Measurements from ENCODE around the gene STK38.
"Not testable (repeated sequence)": the region's sequence is repeated elsewhere in the genome, so short reads cannot be mapped to it uniquely, and the experiment has no call there.

Gene STK38

DNA sequence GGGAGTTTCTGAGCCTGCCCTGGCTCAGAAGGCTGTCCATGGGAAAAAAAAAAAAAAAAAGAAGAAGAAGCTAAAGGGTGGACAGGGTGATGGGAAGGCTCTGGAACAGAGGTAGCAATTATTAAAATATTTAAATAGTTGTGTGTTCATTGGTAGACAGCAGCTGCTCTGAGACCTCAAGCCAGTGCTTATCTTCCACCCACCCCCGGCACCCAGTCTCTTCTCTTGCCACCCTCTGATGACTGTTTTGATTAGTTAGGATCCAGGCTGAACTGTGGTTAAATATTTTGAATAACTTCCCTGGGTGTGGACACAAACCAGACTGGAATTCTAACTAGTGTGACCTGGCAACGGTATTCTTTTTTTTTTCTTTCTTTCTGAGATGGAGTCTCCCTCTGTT, 30.0 kb upstream of the STK38 start:
- Mint-ChIP-seq H3K36me3 (no peaks in the 10 kb centered on the region), H3K9me3 (no peaks in the 10 kb centered on the region), H3K4me1 (peaks cover 8% of the 10 kb centered on the region), H3K27ac (no peak overlapping the region), H3K4me3 (no peak overlapping the region), H3K27me3 (peaks cover 5% of the 10 kb centered on the region)
- CTCF ChIA-PET: no interaction called here
- DNase-seq: no peak

DNA sequence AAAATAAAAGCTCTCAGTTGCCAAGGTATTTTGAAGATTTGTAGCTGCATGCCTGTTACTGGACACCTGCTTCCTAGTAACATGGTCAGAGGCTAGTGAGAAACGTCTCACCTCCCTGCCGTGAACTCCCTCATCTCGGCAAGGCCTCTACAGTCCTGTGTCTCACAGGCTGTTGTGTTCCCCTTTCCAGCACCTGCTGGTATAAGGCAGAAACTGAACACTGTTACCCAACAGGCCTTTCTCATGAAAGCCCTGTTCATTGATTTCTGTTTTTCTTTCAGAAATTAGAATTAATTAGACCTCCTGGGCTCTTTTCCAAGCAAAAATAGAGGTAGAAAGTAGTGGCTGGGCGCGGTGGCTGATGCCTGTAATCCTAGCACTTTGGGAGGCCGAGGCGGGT, 29.3 kb upstream of the STK38 start:
- DNase-seq: no peak
- CTCF ChIA-PET: no interaction called here
- peaks cover 8% of the 10 kb centered on the region for H3K4me1 Mint-ChIP-seq
- peaks cover 5% of the 10 kb centered on the region for H3K27me3 Mint-ChIP-seq
- H3K9me3 Mint-ChIP-seq: no peaks in the 10 kb centered on the region
- H3K27ac Mint-ChIP-seq: no peak overlapping the region
- H3K4me3 Mint-ChIP-seq: no peak overlapping the region
- H3K36me3 Mint-ChIP-seq: no peaks in the 10 kb centered on the region

DNA sequence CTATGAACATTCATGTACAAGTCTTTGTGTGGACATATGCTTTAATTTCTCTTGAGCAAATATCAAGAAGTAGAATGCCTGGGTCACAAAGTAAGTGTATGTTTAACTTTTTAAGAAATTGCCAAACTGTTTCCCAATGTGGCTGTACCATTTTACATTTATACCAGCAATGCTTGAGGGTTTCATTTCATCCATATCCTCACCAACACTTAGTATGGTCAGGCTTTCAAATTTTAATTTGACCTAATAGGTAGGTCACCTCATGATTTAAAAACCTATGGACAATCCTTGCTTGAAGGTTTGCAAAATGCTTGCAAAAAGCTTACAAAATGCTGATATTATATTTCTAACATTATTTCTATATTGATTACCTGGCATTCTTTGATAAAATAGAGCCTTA, 27.4 kb upstream of the STK38 start:
- Mint-ChIP-seq H3K36me3 (no peaks in the 10 kb centered on the region), H3K9me3 (no peaks in the 10 kb centered on the region), H3K4me3 (no peak overlapping the region), H3K27me3 (peaks cover 5% of the 10 kb centered on the region), H3K4me1 (peaks cover 6% of the 10 kb centered on the region), H3K27ac (no peak overlapping the region)
- CTCF ChIA-PET: no interaction called here
- no peak for DNase-seq

GRCh38 chr6:36572353-36573311, 25.4 kb upstream of the STK38 start:
- DNase-seq, H3K4me1 Mint-ChIP-seq: not testable (repeated sequence)

DNA sequence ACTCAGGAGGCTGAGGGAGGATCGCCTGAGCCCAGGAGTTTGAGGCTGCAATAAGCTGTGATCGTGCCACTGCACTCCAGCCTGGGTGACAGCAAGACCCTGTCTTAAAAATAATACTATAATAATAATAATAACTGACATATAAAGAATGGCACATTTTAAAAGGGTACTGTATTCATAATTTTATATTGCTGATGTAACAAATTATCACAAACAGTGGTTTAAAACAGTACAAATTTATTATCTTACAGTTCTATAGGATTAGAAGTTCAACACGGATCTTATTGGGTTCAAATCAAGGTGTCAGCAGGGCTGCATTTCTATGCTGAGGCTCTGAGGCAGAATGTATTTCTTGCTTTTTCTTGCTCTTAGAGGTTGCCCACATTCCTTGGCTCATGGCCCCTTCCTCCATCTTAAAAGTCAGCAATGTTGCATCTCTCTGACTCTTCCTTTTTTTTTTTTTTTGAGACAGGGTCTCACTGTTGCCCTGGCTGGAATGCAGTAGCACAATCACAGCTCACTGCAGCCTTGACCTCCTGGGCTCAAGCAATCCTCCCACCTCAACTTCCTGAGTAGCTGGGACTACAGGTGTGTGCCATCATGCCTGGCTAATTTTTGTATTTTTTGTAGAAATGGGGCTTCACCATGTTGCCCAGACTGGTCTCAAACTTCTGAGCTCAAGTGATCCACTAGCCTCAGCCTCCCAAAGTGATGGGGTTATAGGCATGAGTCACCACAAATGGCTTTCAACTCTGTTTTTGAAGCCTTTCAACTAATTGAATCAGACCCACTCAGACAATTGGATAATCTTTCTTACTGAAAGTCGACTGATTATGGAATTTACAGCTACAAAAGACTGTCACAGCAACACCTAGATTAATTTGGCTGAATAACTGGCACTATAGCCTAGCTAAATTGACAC, 24.1 kb upstream of the STK38 start:
- CTCF ChIA-PET: no interaction called here
- Mint-ChIP-seq H3K4me1 (no peaks in the 10 kb centered on the region), H3K27me3 (no peaks in the 10 kb centered on the region), H3K36me3 (no peaks in the 10 kb centered on the region), H3K4me3 (no peak overlapping the region), H3K27ac (no peak overlapping the region), H3K9me3 (no peaks in the 10 kb centered on the region)
- DNase-seq: no peak

More at GRCh38 chr6:36572353-36573311, 25.4 kb upstream of the STK38 start:
- H3K27me3 Mint-ChIP-seq, H3K9me3 Mint-ChIP-seq, H3K27ac Mint-ChIP-seq, CTCF ChIA-PET, H3K4me3 Mint-ChIP-seq, H3K36me3 Mint-ChIP-seq: not testable (repeated sequence)

DNA sequence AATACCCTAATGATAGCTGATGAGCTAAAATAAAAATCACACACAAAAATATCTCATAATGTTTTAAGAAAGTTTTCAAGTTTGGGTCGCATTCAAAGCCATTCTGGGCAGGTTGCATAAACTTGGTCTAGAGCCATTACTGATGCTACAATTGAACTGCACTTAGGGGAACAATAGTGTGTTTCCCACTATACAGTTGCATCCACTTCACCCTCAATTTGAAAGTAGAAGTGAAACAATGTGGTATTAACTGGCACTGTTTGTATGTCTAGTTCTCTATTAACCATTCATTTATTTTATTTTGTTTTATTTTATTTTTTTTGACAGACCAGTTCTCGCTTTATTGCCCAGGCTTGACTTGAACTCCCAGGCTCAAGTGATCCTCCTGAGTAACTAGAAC, 23.0 kb upstream of the STK38 start:
- no peaks in the 10 kb centered on the region for H3K27me3 Mint-ChIP-seq
- no peak overlapping the region for H3K4me3 Mint-ChIP-seq
- H3K9me3 Mint-ChIP-seq: no peaks in the 10 kb centered on the region
- CTCF ChIA-PET: no interaction called here
- no peak for DNase-seq
- H3K36me3 Mint-ChIP-seq: no peaks in the 10 kb centered on the region
- no peak overlapping the region for H3K27ac Mint-ChIP-seq
- no peaks in the 10 kb centered on the region for H3K4me1 Mint-ChIP-seq

DNA sequence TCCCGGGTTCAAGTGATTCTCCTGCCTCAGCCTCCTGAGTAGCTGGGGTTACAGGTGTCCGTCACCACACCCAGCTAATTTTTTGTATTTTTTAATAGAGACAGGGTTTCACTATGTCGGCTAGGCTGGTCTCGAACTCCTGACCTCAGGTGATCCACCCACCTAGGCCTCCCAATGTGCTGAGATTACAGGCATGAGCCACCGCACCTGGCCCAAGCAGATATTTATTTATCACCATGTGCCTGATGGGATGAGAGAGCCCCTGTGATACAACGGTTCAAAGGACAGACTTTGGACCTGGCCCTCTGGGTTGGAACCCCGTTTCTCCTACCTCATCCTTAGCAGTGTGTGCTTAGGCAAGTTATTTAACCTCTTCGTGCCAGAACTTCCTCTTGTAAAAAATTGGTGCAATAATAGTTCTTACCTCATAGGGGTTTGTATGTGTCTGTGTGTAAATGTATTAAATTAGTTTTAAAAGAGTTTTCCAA, 19.2 kb upstream of the STK38 start:
- Mint-ChIP-seq H3K27me3 (peaks cover 19% of the 10 kb centered on the region), H3K36me3 (no peaks in the 10 kb centered on the region), H3K27ac (no peak overlapping the region), H3K4me1 (no peaks in the 10 kb centered on the region), H3K9me3 (no peaks in the 10 kb centered on the region), H3K4me3 (no peak overlapping the region)
- CTCF ChIA-PET: no interaction called here
- no peak for DNase-seq

GRCh38 chr6:36563928-36564284, 16.6 kb upstream of the STK38 start:
- Mint-ChIP-seq H3K27ac (no peak overlapping the region), H3K4me1 (no peaks in the 10 kb centered on the region), H3K9me3 (no peaks in the 10 kb centered on the region), H3K4me3 (no peak overlapping the region), H3K27me3 (peaks cover 36% of the 10 kb centered on the region), H3K36me3 (no peaks in the 10 kb centered on the region)
- CTCF ChIA-PET: interaction anchor here (1.3 kb wide), 1 partner anchor 16 kb away, joined by 3 read pairs; no protein-coding TSS in a partner anchor
- DNase-seq: no peak

- no peak overlapping the region for H3K4me3 Mint-ChIP-seq
- H3K9me3 Mint-ChIP-seq: no peaks in the 10 kb centered on the region
- H3K27me3 Mint-ChIP-seq: peaks cover 41% of the 10 kb centered on the region
- H3K27ac Mint-ChIP-seq: no peak overlapping the region
- H3K4me1 Mint-ChIP-seq: no peaks in the 10 kb centered on the region
- DNase-seq: no peak
- H3K36me3 Mint-ChIP-seq: no peaks in the 10 kb centered on the region
- CTCF ChIA-PET: no interaction called here
Observed at GRCh38 chr6:36563237-36563927, 16.1 kb upstream of the STK38 start.

DNA sequence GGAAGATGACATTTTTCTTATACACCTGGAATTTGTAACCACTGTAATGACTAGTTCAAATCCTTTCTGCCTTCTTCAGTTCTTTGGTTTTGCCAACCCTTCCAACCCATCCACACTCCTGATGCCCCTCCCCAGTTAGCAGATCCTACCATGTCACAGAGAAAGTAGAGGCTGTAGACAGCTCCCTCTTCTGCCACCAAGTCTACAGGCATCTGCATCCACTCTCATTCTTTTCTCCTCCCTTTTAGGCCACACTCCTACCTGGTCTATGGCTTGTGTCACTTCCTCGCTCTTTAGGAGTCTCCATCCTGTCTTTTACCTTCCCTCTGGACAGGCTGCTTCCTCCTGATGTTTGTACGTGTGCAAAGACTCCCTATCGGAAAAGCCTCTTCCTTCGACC, 13.5 kb upstream of the STK38 start:
- no peak overlapping the region for H3K4me3 Mint-ChIP-seq
- CTCF ChIA-PET: no interaction called here
- no peaks in the 10 kb centered on the region for H3K36me3 Mint-ChIP-seq
- H3K27me3 Mint-ChIP-seq: peaks cover 56% of the 10 kb centered on the region
- no peaks in the 10 kb centered on the region for H3K9me3 Mint-ChIP-seq
- DNase-seq: no peak
- H3K27ac Mint-ChIP-seq: no peak overlapping the region
- no peaks in the 10 kb centered on the region for H3K4me1 Mint-ChIP-seq

- no peak for DNase-seq
- no peak overlapping the region for H3K4me3 Mint-ChIP-seq
- no peak overlapping the region for H3K27ac Mint-ChIP-seq
- no peaks in the 10 kb centered on the region for H3K36me3 Mint-ChIP-seq
- peaks cover 56% of the 10 kb centered on the region for H3K27me3 Mint-ChIP-seq
- H3K4me1 Mint-ChIP-seq: no peaks in the 10 kb centered on the region
- CTCF ChIA-PET: no interaction called here
- H3K9me3 Mint-ChIP-seq: no peaks in the 10 kb centered on the region
Observed at GRCh38 chr6:36559011-36559793, 11.9 kb upstream of the STK38 start.

- CTCF ChIA-PET: interaction anchor here (0.6 kb wide), 1 partner anchor 109 kb away, joined by 4 read pairs; no protein-coding TSS in a partner anchor
- Mint-ChIP-seq H3K4me3 (no peak overlapping the region), H3K9me3 (no peaks in the 10 kb centered on the region), H3K36me3 (no peaks in the 10 kb centered on the region), H3K27me3 (peaks cover 36% of the 10 kb centered on the region), H3K4me1 (no peaks in the 10 kb centered on the region), H3K27ac (no peak overlapping the region)
- no peak for DNase-seq
Observed at GRCh38 chr6:36556281-36556680, 9.0 kb upstream of the STK38 start.

- Mint-ChIP-seq H3K27me3 (peaks cover 31% of the 10 kb centered on the region), H3K9me3 (no peaks in the 10 kb centered on the region), H3K36me3 (no peaks in the 10 kb centered on the region), H3K27ac (no peak overlapping the region), H3K4me3 (no peak overlapping the region), H3K4me1 (no peaks in the 10 kb centered on the region)
- CTCF ChIA-PET: interaction anchor here (0.7 kb wide), 2 partner anchors 195 to 197 kb away, joined by 3 read pairs; no protein-coding TSS in a partner anchor
- DNase-seq: no peak
Observed at GRCh38 chr6:36555750-36556252, 8.5 kb upstream of the STK38 start.
